Naive thymus-derived CD4-positive, alpha-beta T cell (primary cell): ENCODE results near the gene CCDC136. TPM values are rescaled to one million over a fixed set of nuclear protein-coding genes. Genes with fewer than 3 reads are reported as not detected.

Experiments
- ATAC-seq: fragments of 150-1000 bp; cut with Tn5 transposase; 2 replicates; pipeline ENCODE4 v1.10.0; 2021; ENCODE audit warnings: mild to moderate bottlenecking, moderate library complexity
- CTCF ChIA-PET: fragments of 350-600 bp; sonication (Branson Sonifier 250); formaldehyde crosslinking; loops from one replicate; lab custom pipeline; 2021; ENCODE audit warnings: antibody characterized with exemption; lab: Charles Lee
- POLR2A ChIA-PET: fragments of 350-600 bp; sonication (Branson Sonifier 250); formaldehyde crosslinking; loops from one replicate; lab custom pipeline; 2021; ENCODE audit warnings: antibody characterized with exemption, inconsistent platforms; lab: Charles Lee
- DNase-seq, 9 donors: peaks; one replicate each; pipeline versions ENCODE4 v3.0.0 to v3.0.0-alpha.2; 2020 to 2022; ENCODE audit warnings: mixed read lengths in 1 of 9
- H3K27ac ChIP-seq: one replicate; pipeline ENCODE4 v1.7.0; 2013; ENCODE audit warnings: mild to moderate bottlenecking, low read depth, low read length, moderate library complexity
- H3K27me3 ChIP-seq, 2 donors: one replicate each; pipeline ENCODE4 v1.7.0; 2013; ENCODE audit warnings: low read length in 2 of 2, mild to moderate bottlenecking in 2 of 2, moderate library complexity in 2 of 2; ENCODE audit not compliant: control insufficient read depth in 2 of 2, insufficient read depth in 2 of 2
- H3K36me3 ChIP-seq, 3 experiments: 1 replicate in 2 of 3; 2 replicates in 1 of 3; pipeline ENCODE4 v1.7.0; 2013; ENCODE audit warnings: low read length in 3 of 3, mild to moderate bottlenecking in 3 of 3, moderate library complexity in 1 of 3; ENCODE audit not compliant: insufficient read depth in 3 of 3, control insufficient read depth in 2 of 3
- H3K4me1 ChIP-seq, 2 donors: one replicate each; pipeline ENCODE4 v1.7.0; 2013; ENCODE audit warnings: low read length in 2 of 2, mild to moderate bottlenecking in 2 of 2, moderate library complexity in 1 of 2; ENCODE audit not compliant: control insufficient read depth in 2 of 2, insufficient read depth in 2 of 2
- H3K4me3 ChIP-seq: 2 replicates; pipeline ENCODE4 v1.7.0; 2013; ENCODE audit warnings: mild to moderate bottlenecking, low read length
- H3K9me3 ChIP-seq, 3 experiments: 1 replicate in 2 of 3; 2 replicates in 1 of 3; pipeline ENCODE4 v1.7.0; 2013; ENCODE audit warnings: low read length in 3 of 3; ENCODE audit not compliant: control insufficient read depth in 2 of 3
- H3K27ac Mint-ChIP-seq, 9 donors: one replicate each; pipeline ENCODE4 v1.8.0; 2020 to 2022; ENCODE audit warnings: mixed read lengths in 9 of 9, mild to moderate bottlenecking in 8 of 9, moderate library complexity in 5 of 9, inconsistent platforms in 2 of 9
- H3K27me3 Mint-ChIP-seq, 5 donors: one replicate each; pipeline ENCODE4 v1.8.0; 2021 to 2022; ENCODE audit warnings: mixed read lengths in 5 of 5, mild to moderate bottlenecking in 1 of 5
- H3K36me3 Mint-ChIP-seq, 5 donors: one replicate each; pipeline ENCODE4 v1.8.0; 2020 to 2022; ENCODE audit warnings: mixed read lengths in 5 of 5, mild to moderate bottlenecking in 3 of 5, inconsistent platforms in 1 of 5
- H3K4me1 Mint-ChIP-seq, 7 donors: one replicate each; pipeline ENCODE4 v1.8.0; 2020 to 2022; ENCODE audit warnings: mixed read lengths in 7 of 7, mild to moderate bottlenecking in 3 of 7, inconsistent platforms in 1 of 7
- H3K4me3 Mint-ChIP-seq, 10 donors: one replicate each; pipeline ENCODE4 v1.8.0; 2020 to 2022; ENCODE audit warnings: mild to moderate bottlenecking in 10 of 10, mixed read lengths in 10 of 10, moderate library complexity in 6 of 10, inconsistent platforms in 2 of 10
- H3K9me3 Mint-ChIP-seq, 11 donors: one replicate each; pipeline ENCODE4 v1.8.0; 2020 to 2022; ENCODE audit warnings: mixed read lengths in 11 of 11, mild to moderate bottlenecking in 4 of 11, inconsistent platforms in 1 of 11, moderate library complexity in 1 of 11
- intact Hi-C, 2 donors: fragments of 100-400 bp; cut with micrococcal nuclease; formaldehyde crosslinking; loops; one replicate each; pipeline ENCODE4 v1.15.1; 2023
- polyA plus RNA-seq, 2 donors: library from polyadenylated mRNA; unstranded; fragments of 300-500 nt; fragmentation: Illumina TruSeq; gene quantifications; one replicate each; pipeline ENCODE4 v1.2.3, GENCODE V29; 2021
- total RNA-seq, 6 experiments: library from RNA in 5 of 6; stranded (reverse) in 5 of 6; gene quantifications; 1 replicate in 5 of 6; 2 replicates in 1 of 6; pipeline ENCODE4 v1.2.3 and lab custom pipeline; 2021 to 2026

Gene CCDC136
- total and polyA plus RNA-seq, 7 experiments from 2014 or later: 0.70 to 14.0 (median 7.2) TPM

DNA sequence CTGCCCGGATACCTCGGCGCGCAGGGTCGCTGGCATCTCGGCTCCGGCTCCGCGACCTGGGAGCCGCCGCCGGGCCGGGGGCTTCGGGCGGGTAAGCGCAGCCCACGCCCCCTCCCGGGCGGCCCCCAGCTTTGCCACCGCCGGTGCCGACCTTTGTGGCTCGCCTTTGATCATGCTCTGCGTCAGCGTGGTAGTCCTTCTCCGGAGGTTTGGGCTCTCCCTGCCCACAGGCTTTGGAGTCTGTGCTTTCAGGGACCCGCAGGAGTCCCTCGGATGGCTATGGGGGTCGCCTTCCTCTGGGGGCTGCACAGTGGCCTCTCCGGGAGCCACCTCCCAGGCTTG is 78.1 kb downstream of the CCDC136 start:
- H3K27ac ChIP-seq: no peak overlapping the region
- Mint-ChIP-seq H3K36me3 (peaks cover 0 to 11% (median 5%) of the 10 kb centered on the region in 5 donors), H3K4me1 (peaks cover 11 to 29% (median 19%) of the 10 kb centered on the region in 7 donors), H3K9me3 (no peaks in the 10 kb centered on the region), H3K4me3 (peak overlapping the region; percentile 76 to 85 (median 81)), H3K27ac (no peak overlapping the region), H3K27me3 (peaks cover 0 to 32% (median 0%) of the 10 kb centered on the region in 5 donors)
- DNase-seq: peak in 1 of 9 donors; percentile 19
- ATAC-seq: peak; percentile 22
- ChIA-PET CTCF (no interaction called here), POLR2A (no interaction called here)
- no peaks in the 10 kb centered on the region for H3K9me3 ChIP-seq
- peaks cover 0 to 13% (median 0%) of the 10 kb centered on the region in 3 experiments for H3K36me3 ChIP-seq
- peaks cover 0 to 4% of the 10 kb centered on the region in 2 donors for H3K4me1 ChIP-seq
- intact Hi-C loops: loop anchor here (1.0 to 10.0 kb wide), 3 partner anchors 13 to 1215 kb away; partner anchors contain the start of gene SND1 (in 1 of the 2)
- no peaks in the 10 kb centered on the region for H3K27me3 ChIP-seq
- peak overlapping the region; percentile 56 for H3K4me3 ChIP-seq

DNA sequence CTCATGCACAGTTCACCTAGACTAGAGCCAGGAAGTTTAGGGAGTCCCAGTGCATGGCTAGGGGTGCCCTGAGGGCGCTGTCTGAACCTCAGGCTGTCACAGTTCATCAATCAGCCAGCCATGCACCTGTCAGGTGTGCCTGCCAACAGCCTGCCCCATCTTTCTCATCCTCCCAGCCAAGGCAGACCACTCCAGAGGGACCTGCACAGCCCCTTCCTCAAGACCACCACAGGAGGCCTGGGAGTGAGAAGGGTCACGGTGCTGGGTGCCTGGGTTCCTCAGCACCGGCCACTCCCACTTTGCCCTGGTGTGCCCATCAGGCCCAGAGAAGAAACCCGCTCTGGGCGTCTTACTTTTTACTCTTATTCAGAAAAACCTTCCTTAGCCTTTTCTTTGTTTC is 79.3 kb downstream of the CCDC136 start:
- Histone ChIP-seq H3K4me3 (no peak overlapping the region), H3K36me3 (peaks cover 0 to 2% (median 0%) of the 10 kb centered on the region in 3 experiments), H3K9me3 (no peaks in the 10 kb centered on the region), H3K4me1 (peaks cover 0 to 4% of the 10 kb centered on the region in 2 donors), H3K27ac (no peak overlapping the region), H3K27me3 (no peaks in the 10 kb centered on the region)
- ATAC-seq (no peak), DNase-seq (no peak)
- Mint-ChIP-seq H3K36me3 (peaks cover 0 to 7% (median 0%) of the 10 kb centered on the region in 5 donors), H3K4me1 (peaks cover 6 to 19% (median 12%) of the 10 kb centered on the region in 7 donors), H3K4me3 (peak overlapping the region; percentile 10 to 85 (median 78)), H3K9me3 (no peaks in the 10 kb centered on the region), H3K27ac (no peak overlapping the region), H3K27me3 (peaks cover 0 to 32% (median 0%) of the 10 kb centered on the region in 5 donors)
- intact Hi-C loops: no loop called here
- ChIA-PET POLR2A (no interaction called here), CTCF (interaction anchor here (1.2 kb wide), 1 partner anchor 12 kb away, joined by 3 read pairs; no protein-coding TSS in a partner anchor)

Other genes with a start within 250 kb of the CCDC136 start
- gene GARIN1A, start 119.7 kb upstream of the CCDC136 start, total RNA-seq: 1 to 10 TPM in 4 of 5 experiments, under 1 TPM in 1; 0.70 to 2.8 (median 1.8) TPM
- gene GARIN1A, start 119.7 kb upstream of the CCDC136 start, polyA plus RNA-seq: not detected
- 10 to 100 TPM; 18.6 to 36.2 (median 22.6) TPM for gene CALU, start 52.6 kb upstream of the CCDC136 start, total RNA-seq
- 10 to 100 TPM; 19.2 to 22.2 TPM for gene CALU, start 52.6 kb upstream of the CCDC136 start, polyA plus RNA-seq
- gene OPN1SW, start 16.2 kb upstream of the CCDC136 start, total RNA-seq: not detected
- gene OPN1SW, start 16.2 kb upstream of the CCDC136 start, polyA plus RNA-seq: not detected
- under 1 TPM in 2 of 5 experiments, not detected in 3; 0.05 to 0.19 TPM for gene FLNC, start 38.4 kb downstream of the CCDC136 start, total RNA-seq
- gene FLNC, start 38.4 kb downstream of the CCDC136 start, polyA plus RNA-seq: not detected
- gene ATP6V1F, start 70.9 kb downstream of the CCDC136 start, total RNA-seq: 100 to 1,000 TPM in 2 of 5 experiments, 10 to 100 TPM in 3; 58.4 to 116 (median 79.1) TPM
- gene ATP6V1F, start 70.9 kb downstream of the CCDC136 start, polyA plus RNA-seq: 100 to 1,000 TPM; 339 to 340 TPM
- gene KCP, start 118.7 kb downstream of the CCDC136 start, total RNA-seq: 1 to 10 TPM in 1 of 5 experiments, under 1 TPM in 3, not detected in 1; 0.10 to 1.6 (median 0.24) TPM
- gene KCP, start 118.7 kb downstream of the CCDC136 start, polyA plus RNA-seq: not detected
- 10 to 100 TPM in 1 of 5 experiments, 1 to 10 TPM in 4; 1.7 to 33.2 (median 4.6) TPM for gene IRF5, start 146.0 kb downstream of the CCDC136 start, total RNA-seq
- under 1 TPM; 0.38 to 0.95 TPM for gene IRF5, start 146.0 kb downstream of the CCDC136 start, polyA plus RNA-seq